ENCODE results near the gene FSTL3.
"Not testable (repeated sequence)": the region's sequence is repeated elsewhere in the genome, so short reads cannot be mapped to it uniquely, and the experiment has no call there.

The FSTL3 gene

DNA sequence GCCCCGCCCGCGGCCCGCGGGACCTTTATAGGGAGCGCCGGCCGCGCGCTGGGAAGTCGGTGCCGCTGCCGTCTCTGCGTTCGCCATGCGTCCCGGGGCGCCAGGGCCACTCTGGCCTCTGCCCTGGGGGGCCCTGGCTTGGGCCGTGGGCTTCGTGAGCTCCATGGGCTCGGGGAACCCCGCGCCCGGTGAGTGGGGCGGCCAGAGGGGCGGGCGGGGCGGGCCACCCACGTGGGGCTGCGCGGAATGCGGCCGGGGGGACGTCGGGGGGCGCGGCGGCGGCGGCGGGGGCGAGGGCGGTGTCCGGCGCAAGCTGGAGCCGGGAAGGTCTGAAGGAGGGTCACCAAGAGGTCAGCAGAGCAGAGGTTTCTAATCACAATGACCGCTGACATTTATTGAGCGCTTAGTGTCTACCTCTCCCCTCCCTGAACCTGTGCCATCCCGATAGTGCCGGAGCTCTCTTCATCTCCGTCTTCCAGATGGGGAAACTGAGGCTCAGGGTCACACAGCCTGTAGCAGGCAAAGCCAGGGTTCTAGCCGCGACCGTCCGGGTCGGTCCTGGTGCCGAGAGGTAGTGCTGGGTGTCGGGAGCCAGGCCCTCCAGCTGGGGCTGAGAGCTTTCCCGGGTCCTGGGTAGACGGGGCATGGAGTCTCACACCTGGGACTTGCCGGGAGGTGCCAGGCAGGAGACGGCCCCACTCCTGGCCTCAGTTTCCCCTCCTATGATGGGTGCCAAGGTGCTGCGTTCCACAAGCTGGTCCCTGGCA is at the start of gene FSTL3:
FSTL3 (plus strand) TSS at position 54 of the 767 bp plus-strand sequence; CDS start at position 86, 32 bp downstream.
- DNase-seq: no peak

DNA sequence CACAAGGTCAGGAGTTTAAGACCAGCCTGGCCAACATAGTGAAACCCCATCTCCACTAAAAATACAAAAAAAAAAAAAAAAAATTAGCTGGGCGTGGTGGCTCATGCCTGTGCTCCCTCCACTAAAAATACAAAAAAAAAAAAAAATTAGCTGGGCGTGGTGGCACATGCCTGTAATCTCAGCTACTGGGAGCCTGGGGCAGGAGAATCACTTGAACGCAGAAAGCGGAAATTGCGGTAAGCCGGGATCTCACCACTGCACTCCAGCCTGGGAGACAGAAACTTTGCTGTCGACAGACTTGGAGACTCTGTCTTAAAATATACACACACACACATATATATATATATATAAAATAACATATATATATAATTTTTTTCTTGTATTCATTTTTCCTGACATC is 49.6 kb upstream of the FSTL3 start:
- not testable (repeated sequence) for DNase-seq

DNA sequence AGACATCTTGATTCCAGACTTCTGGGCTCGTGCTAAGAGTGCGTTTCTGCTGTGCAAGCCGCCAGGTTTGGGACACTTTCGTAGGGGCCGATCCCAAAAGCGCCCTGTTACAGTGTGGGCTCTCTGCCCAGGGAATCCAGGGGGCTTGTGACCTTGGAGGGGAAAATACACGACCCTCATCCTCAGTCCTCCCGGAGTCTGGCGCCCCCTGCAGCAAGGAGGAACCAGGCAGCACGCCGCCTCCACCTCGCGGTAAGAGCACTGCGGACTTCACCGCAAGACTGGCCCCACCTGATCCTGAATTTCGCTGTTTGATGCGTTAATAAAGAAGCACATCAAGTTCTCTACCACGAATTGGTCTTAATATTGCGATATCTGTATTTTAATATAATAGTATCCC is 48.0 kb upstream of the FSTL3 start:
- no peak for DNase-seq

DNA sequence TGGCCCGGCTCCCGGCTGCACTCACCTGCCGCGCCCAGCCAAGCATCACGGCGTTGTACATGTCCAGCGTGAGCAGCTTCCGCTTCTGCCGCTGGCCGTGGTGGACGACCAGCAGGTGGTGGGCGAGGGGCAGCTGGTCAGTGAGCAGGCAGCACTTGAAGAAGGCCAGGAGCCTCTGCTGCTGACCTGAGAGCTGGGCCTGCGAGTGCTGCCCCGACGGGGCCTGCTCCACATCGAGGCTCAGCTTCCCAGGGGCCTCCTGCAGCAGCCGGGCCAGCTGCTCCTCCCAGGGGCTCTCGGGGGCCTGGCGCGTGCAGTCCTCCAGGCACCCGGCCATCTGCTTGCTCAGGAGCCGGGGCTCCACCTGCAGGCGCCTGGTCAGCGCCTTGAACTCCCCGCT is 46.7 kb upstream of the FSTL3 start:
- not testable (repeated sequence) for DNase-seq

DNA sequence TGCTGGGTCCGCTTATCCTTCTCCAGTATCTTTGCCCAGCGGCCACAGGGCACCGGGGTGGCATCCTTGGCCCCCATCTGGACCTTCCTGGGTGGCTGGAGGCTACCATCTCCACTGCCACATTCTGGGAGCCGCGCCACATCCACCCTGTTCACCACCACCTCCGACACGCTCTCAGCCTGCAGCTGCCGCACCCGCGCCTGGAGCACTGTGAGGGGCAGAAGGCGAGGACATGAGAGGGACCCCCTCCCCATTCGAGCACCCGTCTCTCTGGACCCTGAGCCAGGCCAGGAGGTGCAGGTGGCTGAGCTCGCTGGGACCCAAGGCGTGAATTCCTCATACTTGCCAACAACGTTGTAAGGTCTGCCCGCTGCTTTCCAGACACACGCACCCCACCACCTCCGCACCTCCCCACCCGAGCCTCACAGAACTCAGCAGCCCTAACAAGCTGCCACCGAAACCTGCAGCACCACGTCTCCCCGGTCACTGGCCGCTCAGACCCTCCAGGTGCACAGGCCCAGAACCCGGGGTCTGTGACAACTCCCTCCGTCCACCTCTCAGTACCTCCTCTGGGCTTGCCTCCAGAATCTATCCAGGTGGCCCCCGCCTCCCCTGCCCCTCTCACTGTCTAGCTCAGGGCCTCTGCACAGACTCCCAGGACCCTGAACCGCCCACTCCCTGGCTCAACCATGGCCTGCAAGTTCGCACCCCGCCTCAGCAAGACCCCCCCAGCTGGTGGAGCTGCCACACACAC is 46.1 kb upstream of the FSTL3 start:
- no peak for DNase-seq

DNA sequence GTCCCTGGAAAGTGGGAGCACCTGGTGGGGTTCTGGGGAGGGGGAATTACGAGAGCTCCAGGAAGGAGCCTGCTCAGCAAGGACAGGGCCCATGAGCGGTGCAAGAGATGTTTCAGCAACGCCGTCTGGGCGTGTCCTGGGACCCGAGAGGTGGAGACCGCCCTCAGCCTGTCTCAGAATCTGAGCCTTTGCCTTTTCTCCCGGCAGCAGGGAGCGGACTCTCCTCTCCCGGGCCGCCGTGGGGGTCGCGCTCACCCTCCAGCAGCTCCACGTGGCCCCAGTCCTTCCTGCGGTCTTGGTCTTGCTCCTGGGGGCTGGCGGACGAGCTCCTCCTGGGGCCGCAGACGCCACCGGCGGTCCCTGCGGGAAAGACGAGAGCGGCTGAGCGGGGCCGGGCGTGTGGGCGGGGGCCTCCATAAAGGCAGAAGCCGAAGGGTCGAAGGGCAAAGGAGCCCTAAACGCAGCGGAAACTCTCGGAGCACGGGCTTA is 43.6 kb upstream of the FSTL3 start:
- peak; percentile 75 for DNase-seq

DNA sequence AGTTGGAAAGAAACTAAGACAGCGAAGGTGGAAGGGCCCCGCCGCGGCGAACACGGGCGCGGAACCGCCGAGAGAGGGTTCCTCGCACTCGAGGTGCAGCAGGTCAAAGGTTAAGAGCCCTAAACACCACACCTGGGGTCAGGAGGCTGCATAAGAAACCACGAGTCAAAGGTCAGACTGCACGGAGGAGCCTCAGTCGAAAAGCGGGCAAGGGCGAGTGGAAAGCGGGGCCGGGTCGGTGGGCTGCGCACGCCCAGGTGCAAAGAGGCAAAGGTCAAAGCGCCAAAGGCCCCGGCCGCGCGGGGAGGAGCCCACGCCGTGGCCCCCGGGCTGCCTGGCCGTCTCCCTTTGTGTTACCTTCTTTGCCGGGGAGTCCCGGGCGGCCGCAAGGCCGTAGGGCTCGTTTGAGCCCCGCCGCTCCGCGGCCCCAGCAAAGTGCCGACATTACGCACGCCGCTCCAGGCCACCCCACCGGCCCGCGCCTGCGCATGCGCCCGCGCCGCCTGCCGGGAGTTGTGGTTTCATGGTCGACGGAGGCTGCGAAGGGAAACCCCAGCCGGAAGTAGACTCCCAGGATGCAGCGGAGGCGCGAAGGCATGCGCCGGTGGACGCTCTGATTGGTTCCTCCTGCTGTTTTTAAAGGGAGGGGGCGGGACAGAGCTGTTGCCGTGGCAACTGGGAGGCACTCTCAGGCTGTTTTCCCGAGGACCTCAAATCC is 43.0 kb upstream of the FSTL3 start, which contains the start of gene POLRMT:
POLRMT (minus strand) TSS at position 470 of the 718 bp plus-strand sequence; CDS start at position 445, 25 bp downstream.
- peak; percentile 97 for DNase-seq

DNA sequence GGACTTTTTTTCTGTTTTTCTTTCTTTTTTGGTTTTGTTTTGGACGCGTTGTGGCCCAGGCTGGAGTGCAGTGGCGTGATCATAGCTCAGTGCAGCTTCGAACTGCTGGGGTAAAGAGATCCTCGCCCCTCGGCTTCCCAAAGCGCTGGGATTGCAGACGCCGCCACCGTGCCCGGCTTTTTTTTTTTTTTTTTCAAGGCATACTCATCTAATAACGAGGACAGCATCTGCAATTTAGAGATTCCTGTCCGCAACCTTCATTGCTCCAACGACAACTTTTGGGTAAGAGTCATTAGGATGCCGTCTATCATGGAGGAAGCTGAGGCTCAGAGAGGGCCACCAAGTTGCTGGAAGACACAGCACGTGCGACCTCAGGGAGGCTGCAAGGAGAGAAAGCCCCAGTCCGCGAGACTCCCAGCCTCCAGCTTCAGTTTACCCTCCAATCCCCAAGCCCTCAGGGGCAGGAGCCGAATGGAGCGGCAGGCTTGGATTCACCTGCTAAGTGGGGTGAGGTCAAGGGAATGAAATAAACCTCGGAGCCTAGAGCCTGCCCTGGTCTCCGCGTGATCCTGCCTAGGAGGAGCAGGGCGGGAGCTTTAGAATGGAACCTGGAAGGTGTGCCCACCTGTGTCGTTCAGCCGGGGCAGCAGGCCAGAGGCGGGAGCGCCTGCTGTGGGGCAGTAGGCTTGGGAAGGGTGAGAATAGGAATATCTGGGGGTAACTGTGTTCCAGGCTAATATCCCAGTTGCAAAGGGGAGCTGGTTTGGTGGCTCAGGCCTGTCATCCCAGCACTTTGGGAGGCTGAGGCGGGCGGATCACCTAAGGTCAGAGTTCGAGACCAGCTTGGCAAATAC is 42.2 kb upstream of the FSTL3 start:
- no peak for DNase-seq

DNA sequence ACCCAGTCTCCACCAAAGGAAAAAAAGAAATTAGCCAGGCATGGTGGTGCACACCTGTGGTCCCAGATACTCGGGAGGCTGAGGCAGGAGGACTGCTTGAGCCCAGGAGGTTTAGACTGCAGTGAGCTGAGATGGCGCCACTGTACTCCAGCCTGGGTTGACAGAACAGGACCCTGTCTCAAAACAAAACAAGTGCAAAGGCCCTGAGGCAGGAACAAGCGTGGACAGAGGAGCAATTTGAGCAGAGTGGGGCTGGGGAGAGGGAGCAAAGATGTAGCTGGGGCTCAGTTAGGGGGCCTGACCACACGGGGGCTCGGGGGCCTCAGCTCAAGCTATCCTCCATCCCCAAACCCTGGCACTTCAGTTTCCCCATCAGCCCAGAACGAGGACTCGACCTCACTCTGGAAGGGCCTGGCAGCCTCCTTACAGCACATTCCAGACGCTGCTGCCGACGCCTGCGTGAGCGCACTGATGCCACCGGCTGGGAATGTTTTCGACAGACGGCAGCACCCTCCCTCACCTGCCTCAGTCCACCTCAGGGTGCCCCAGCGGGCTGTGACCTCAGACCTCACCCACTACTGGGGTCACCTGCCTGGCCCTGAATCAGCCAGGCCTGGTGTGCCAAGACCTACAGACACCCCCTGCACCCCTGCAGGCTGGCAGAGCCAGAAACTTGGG is 41.1 kb upstream of the FSTL3 start:
- no peak for DNase-seq

DNA sequence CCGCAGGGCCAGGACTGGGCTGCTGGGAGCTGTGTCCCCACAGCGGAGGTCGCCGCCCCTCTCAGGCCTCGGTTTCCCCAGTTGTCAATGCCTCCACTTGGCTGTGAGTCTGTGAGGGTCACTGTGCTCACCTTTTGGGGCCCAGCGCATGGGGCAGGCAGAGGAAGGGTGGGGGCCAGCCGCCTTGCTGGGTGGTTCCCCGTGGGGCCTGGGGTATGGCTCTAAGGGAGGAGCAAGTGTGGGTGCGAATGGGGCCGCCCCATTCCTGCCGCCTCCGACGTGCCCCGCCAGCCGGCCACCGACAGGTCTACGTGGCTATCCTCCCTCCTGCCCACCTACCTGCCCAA is 37.3 kb upstream of the FSTL3 start:
- no peak for DNase-seq

DNA sequence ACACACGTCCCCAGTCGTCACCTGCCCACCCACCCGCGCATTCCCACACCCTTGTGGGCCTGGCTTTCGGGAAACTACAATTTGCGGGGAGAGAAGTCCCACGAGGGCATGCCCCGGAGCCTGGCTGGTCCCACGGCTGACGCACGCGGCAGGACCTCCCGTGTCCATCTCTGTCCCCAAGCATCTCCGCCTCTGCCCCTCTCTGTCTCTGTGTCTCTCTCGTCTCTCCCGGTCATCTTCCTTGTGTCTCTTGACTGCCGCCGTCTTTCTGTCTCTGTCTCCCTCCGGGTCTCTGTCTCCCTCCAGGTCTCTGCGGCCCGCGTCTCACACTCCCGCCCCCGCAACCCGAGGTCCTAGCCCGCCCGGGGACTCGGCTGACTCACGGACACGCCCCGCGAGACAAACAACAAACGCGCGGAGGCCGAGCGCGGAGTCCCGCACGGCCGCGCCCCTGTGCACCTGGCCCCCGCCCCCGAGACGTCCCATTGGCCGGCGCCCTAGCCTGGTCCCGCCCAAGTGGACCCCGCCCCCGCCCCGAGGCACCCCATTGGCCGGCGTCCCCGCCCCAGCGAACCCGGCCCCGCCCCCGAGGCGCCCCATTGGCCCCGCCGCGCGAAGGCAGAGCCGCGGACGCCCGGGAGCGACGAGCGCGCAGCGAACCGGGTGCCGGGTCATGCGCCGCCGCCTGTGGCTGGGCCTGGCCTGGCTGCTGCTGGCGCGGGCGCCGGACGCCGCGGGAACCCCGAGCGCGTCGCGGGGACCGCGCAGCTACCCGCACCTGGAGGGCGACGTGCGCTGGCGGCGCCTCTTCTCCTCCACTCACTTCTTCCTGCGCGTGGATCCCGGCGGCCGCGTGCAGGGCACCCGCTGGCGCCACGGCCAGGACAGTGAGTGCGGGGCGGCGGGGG is 36.7 kb upstream of the FSTL3 start, which contains the start of gene FGF22:
FGF22 (plus strand) TSS at position 627 of the 908 bp plus-strand sequence; CDS start at position 674, 47 bp downstream.
- peak; percentile 97 for DNase-seq

DNA sequence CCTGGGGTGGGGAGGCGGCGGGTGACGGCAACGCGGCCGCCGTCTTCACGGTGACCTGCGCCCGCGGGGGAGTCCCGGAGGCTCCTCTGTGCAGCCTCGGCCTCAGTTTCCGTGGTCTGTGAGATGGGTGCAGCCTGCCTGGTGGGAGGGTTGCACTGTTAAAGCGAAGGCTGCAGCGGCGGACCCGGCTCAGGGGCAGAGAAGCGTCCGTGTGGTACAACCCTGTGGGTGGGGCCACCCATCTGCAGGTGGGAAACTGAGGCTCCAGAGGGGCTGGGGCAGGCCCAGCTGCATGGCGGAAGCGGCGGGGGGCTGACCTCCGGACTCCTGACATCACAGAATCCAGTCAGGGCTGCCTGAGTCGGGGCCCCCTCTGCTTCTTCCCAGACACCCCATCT is 36.0 kb upstream of the FSTL3 start:
- DNase-seq: no peak

DNA sequence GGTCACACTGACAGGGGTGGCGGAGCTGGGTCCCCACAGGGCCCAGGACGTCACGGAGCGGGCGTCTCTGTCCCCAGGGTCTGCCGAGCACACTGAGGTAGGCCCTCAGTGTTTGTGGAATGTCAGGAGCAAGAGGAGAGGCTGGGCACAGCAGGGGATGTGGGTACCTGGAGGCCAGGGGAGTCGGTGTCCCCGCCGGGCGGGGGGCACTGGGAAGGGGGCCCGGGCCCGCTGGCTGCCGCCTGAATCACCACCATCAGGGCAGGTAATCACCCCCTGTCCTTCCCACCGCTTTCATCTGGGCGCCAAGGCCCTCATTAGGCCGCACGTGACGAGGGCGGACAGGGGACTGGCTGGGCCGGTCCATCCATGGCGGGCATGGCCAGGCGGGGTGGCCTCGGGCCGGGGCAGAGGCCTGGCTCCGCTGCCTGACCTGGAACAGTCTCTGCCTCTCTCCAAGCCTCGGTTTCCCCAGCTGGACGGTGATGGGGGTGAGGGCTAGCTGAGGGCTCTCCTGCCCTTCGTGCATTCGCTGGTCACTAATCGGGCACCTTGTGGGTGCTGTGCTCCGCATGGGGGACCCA is 35.5 kb upstream of the FSTL3 start:
- DNase-seq: no peak

DNA sequence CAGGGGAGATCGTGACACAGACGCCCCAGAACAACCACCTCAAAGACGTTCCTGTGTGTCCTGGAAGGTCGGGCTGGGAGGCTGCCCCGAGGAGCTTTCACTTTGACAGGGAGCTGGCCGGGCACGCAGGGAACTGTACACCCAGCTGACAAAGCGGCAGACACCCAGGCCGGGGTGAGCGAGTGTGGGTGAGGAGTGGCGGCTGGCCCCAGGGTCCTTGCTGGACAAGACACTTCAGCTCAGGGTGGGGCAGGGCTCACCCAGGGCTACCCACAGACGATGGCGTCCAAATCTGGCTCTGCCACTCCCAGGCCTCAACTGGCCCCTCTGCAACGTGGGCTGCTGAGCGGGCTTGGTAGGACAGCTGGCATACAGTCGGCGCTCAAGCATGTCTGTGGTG is 34.5 kb upstream of the FSTL3 start:
- no peak for DNase-seq

DNA sequence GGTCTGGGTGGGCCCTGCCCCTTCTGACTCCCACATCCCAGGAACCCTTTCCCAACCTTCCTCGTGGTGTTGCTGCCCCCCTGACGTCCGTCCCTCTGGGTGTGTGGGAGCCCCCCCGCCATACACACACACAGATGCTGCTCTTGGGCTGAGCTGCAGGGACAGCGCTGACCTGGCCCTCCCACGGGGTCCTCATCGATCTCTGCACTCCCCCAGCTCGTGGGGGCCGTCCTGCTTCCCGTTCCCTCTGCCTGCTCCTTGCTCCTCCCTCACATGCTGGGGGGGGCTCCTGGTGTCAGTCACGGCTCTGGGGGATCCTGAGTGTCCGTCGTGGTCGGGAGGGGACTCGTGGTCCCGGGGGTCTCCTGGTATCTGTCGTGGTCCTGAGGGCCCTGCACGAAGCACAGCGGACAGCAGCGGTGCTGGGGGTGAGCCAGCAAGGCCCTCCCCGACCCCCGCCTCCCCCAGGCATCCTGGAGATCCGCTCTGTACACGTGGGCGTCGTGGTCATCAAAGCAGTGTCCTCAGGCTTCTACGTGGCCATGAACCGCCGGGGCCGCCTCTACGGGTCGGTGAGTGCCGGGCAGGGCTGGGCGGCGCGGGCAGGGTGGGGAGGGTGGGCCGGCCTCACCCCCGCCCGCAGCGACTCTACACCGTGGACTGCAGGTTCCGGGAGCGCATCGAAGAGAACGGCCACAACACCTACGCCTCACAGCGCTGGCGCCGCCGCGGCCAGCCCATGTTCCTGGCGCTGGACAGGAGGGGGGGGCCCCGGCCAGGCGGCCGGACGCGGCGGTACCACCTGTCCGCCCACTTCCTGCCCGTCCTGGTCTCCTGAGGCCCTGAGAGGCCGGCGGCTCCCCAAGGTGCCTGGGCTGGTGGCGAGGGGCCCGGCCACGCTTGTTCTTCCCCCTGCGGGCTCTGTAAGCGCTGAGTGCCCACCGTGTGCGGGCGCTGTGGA is 33.1 kb upstream of the FSTL3 start:
- peak; percentile 27 for DNase-seq

DNA sequence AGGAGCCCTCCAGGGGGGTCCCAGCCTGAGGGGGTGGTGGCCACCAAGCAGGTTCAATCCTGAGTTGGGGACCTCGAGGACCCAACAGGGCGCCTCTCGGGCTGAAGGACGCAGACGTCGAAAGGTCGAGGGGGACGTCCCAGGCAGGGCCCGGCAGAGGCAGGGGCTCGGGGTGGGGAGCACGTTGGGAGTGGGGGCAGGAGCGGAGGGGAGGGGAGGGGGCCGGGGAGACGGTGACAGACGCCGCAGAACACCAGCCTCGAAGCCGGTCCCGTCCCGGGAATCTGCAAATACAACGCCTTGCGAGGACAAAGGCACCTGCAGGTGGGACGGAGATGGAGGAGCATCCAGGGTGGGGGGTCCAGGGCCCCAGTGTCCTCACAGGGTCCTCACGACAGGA is 32.5 kb upstream of the FSTL3 start:
- no peak for DNase-seq

DNA sequence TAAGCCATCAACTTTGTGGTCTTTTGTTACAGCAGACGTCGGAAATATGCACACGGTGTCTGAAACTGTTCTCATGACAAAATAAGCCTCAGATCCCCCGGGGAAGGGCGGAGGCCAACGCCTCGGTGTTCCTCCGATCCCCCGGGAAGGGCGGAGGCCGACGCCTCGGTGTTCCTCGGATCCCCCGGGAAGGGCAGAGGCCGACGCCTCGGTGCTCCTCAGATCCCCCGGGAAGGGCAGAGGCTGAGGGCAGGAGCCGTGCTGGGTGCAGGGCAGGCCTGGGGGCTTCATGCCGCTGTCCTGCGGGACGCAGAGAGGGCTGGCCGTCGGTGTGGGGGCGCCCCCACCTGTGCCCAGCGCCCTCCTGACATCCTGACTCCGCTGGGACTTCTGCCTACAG is 31.8 kb upstream of the FSTL3 start:
- DNase-seq: no peak

DNA sequence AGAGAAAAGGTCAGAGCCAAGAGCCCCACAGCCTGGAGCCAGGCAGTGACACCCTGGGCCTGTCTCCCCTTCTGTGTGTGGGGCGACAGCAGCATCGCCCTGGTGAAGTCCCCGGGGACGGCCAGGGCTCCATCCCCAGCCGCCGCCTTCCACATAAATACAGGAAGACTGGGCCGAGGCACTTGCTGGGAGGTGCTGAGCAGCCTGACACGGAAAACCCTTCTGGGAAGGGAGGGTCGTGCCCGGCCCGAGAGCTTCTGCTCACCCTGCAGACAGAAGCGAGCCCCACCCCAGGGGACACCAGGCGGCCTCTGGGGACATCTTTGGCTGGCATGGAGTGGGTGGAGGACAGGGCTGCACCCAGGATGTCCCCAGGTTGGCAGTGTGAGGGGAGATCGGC is 31.4 kb upstream of the FSTL3 start:
- DNase-seq: no peak
